Measurements from ENCODE around the gene RHBDD1.
"Not testable (repeated sequence)": the region's sequence is repeated elsewhere in the genome, so short reads cannot be mapped to it uniquely, and the experiment has no call there.

GRCh38 chr2:226843001-226843400, 7.1 kb downstream of the RHBDD1 start:
- TF ChIP-seq CTCF (IDR thresholded peaks at IDR 0.05; ENCODE audit: poor library complexity, severe bottlenecking); EZH2 (IDR thresholded peaks at IDR 0.05; ENCODE audit: borderline replicate concordance, insufficient read depth, low read length, poor library complexity, severe bottlenecking); TAF1 (IDR thresholded peaks at IDR 0.05; ENCODE audit: low read depth): not testable (repeated sequence)
